Left renal pelvis (tissue), 4 donors: Measurements from ENCODE around the gene ASTN2. TPM values are rescaled to one million over a fixed set of nuclear protein-coding genes. Genes with fewer than 3 reads are reported as not detected.
A peak's percentile ranks its signal among the peaks of the same experiment; 100 is the strongest.

Experiments used
- DNase-seq, 4 donors: peaks; one replicate each; pipeline ENCODE4 v3.0.0-alpha.2; 2013; ENCODE audit warnings: low read depth in 4 of 4, low spot score in 3 of 4
- polyA plus RNA-seq, 4 donors: library from polyadenylated mRNA; unstranded; fragments of 120-200 nt; gene quantifications; one replicate each; pipeline ENCODE4 v1.2.1, GENCODE V29; 2013; ENCODE audit not compliant: insufficient read length in 4 of 4

Gene ASTN2
- polyA plus RNA-seq, 4 donors = 14.0 to 22.6 (median 16.4) TPM

GRCh38 chr9:116721944-116722343 lies 692.9 kb downstream of the ASTN2 start:
- no peak for DNase-seq

GRCh38 chr9:116721411-116721810 lies 693.4 kb downstream of the ASTN2 start:
- DNase-seq = no peak

DNA sequence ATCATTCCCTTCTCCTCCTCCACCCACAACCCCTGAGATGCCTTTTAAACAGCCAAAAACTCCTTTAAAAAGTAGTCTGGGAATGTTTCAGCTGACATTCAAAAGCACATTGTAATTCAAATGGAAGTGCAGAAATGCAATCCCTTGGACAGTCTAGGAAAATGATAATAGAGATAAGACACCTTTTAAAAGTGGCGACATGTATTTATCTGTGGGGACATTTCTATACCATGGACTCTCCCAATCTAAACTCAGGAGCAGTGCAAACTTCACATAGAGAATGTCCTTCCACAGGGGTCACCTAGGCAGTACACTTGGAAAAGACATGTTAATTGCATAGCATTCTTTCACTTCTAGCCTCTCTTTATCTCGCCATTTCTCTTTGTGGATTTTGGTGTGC lies 694.7 kb downstream of the ASTN2 start:
- no peak for DNase-seq

GRCh38 chr9:116718111-116718510 lies 696.7 kb downstream of the ASTN2 start:
- no peak for DNase-seq

DNA sequence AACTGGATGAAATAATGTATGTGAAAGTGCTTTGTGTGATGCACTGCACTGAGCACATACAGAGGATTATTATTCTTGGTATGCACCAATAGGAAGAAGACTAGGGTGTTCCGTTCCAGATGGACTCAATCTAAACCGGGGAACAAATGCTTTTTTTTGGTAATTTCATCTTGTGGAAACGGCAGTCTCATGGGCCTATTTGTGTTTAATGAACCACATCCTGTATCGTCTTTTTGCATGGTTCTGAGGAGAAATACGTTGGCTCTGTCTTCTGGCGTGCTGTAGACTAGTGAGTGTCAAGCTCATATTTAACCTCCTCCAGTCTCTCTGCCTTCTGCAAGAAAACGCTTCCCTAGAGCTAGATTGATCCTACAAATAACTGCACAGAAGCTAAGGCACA lies 697.7 kb downstream of the ASTN2 start:
- peak in 3 of 4 donors; percentile 12 to 19 (median 19) for DNase-seq

- DNase-seq = no peak
Observed at GRCh38 chr9:116716438-116716837, 698.4 kb downstream of the ASTN2 start.

DNA sequence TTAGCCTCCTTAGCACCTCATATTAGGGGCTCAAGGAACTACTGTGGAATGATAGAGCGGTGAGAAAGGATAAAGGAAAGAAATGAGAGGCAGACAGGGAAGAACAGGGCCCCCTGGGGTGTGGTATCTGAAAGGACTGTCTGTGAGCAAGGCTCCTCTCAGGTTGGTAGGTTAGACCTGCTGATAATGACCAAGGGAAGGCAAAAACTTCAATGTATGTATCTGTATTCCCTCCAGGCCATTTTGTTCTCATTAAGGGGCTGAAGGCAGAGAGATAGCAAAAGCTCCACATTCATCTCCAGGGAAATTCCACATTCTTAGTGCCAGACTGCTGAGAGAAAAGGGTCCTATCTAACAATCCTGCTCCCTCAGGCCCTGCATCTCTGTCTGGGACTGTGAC lies 699.1 kb downstream of the ASTN2 start:
- DNase-seq = no peak

- DNase-seq = no peak
Observed at GRCh38 chr9:116713271-116713670, 701.6 kb downstream of the ASTN2 start.

DNA sequence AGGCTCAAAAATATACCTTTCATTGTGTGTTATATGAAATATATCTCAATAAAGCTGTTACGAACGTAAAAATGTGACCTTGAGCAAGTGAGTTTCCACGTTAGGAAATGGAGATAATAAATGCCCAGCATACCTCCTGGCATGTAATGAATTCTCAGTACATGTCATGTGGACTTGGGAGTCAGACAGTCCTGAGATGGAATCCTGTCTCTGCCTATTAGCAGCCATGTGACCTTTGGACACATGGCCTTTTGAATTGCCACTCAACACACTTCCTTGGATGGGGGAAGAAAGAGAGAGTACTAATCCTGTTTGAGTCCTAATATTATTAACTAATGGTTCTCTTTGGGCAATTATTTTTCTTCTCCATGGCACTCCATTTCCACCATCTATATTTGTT lies 702.1 kb downstream of the ASTN2 start:
- no peak for DNase-seq

DNA sequence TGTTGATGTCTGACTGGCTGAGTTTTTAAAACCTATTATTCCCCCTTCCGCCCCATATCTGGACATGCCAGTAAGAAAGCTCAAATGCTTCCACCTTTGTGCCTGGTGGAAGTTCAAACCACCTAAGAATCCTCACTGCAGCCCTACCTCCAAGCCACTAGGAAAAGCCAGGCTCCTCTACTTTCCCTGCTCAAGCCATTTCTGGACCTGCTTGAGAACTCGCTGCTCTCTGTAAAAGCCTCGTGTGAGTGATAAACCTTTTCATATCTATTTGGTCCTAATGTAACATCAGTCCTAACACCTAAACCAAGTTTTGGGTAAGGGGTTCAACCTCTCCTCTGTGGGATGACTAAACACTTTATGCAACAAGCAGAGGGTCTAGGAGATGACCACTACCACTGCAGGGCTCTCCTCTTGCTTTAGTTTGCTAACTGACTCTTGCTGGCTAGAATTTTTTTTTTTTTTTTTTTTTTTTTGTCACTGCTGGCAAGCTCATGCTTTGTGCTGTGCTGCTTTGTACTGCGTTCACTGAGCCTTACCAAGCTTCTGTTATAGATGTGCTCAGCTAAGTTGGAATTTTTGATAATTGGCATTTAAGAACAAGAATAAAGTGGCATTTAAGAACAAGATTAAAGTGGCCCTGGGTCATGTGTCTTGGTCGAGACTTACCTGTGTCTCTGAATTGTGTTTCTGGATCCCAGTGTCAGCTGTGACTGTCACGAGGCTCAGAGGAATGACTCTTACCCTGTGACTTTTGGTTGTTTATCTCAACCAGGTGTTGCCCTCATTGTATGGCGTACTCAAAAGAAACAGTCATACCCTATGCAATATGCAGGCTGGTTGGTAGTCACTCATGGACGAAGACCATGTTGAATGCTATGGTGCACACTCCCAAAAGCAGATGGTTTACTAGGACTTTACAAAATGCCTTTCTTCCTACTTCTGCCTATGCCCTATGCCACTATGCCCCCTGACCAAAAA lies 708.3 kb downstream of the ASTN2 start:
- DNase-seq = no peak

DNA sequence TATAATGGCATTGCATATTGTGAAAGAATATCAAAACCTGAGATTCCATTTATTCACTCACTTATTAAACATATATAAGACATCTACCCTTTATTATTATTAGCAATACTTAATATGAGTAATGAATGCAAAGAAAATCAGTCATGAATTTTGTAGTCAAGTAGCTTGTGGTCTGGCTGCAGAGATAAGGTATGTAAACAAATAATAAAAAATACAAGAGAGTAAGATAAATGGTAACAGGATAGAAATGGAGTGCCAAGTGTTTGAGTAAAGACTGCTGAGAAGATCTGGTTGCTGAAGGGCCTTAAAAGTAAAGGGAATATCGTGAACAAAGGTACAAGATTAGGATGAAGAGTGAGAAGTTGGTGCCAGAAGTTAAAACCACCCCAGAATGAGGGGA lies 709.3 kb downstream of the ASTN2 start:
- no peak for DNase-seq

GRCh38 chr9:116704470-116704869 lies 710.4 kb downstream of the ASTN2 start:
- DNase-seq = no peak

GRCh38 chr9:116703634-116704033 lies 711.2 kb downstream of the ASTN2 start:
- DNase-seq = no peak

GRCh38 chr9:116701940-116702642 lies 712.8 kb downstream of the ASTN2 start:
- DNase-seq = no peak

- no peak for DNase-seq
Observed at GRCh38 chr9:116700882-116701865, 713.7 kb downstream of the ASTN2 start.

DNA sequence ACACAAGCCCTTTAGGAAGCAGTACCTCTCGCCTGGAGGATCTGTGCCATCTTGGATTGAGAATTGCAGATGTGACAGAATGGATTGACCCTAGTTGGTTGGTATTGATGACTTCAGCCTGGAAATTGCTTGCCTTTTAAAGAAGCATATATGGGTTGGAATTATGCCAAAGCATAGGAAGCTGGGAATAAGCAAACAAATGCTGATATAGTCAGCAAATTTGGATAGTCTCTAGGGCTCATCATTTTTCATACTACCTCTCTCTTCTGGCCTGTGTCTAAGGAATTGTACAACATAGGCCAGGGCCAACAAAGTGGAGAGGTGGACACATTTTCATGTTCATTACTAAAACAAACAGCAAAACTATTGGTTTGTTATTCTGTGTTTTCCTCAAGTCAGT lies 714.6 kb downstream of the ASTN2 start:
- DNase-seq = no peak

- DNase-seq = no peak
Observed at GRCh38 chr9:116697887-116698286, 717.0 kb downstream of the ASTN2 start.

- no peak for DNase-seq
Observed at GRCh38 chr9:116697362-116697761, 717.5 kb downstream of the ASTN2 start.

GRCh38 chr9:116695438-116695837 lies 719.4 kb downstream of the ASTN2 start:
- no peak for DNase-seq

GRCh38 chr9:116694785-116695291 lies 720.0 kb downstream of the ASTN2 start:
- DNase-seq = no peak
